NB4 (cell line): Measurements from ENCODE around the gene ENOX1.

Experiments
- MYC ChIP-seq: IDR thresholded peaks from 2 replicates; pipeline ENCODE4 v1.6.1; 2011; ENCODE audit warnings: low read depth, low read length
- POLR2A ChIP-seq: IDR thresholded peaks from 2 replicates; pipeline ENCODE4 v1.6.1; 2011; ENCODE audit warnings: mild to moderate bottlenecking; ENCODE audit not compliant: insufficient read length; ENCODE audit errors: extremely low read depth
- TF ChIP-seq, protein P1 (sequence below): IDR thresholded peaks from one replicate; pipeline ENCODE4 v1.5.1; 2012; ENCODE audit warnings: low read depth, low read length
- TF ChIP-seq, protein P2 (sequence below): IDR thresholded peaks from 2 replicates; pipeline ENCODE4 v1.6.1; 2011; ENCODE audit warnings: low read depth, low read length

DNA sequence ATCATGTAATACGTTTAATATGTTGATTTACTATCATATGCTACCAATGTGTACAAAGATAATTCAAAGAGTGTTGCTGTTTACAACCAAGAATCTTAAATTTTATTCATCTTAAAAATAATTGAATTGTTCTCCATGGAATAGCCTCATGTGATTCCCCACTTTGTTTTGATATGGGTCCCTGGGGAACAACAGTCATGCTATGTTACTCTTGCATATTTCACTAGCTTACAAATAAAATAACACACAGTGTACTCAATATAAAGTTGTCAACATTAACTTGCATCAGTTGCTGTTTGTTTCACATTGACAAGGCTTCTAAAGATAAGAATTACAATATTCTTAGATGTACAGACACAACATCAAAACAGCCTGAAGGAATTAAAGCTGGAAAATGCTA is 2.3 kb downstream of the ENOX1 start:
- TF ChIP-seq, protein P1, sequence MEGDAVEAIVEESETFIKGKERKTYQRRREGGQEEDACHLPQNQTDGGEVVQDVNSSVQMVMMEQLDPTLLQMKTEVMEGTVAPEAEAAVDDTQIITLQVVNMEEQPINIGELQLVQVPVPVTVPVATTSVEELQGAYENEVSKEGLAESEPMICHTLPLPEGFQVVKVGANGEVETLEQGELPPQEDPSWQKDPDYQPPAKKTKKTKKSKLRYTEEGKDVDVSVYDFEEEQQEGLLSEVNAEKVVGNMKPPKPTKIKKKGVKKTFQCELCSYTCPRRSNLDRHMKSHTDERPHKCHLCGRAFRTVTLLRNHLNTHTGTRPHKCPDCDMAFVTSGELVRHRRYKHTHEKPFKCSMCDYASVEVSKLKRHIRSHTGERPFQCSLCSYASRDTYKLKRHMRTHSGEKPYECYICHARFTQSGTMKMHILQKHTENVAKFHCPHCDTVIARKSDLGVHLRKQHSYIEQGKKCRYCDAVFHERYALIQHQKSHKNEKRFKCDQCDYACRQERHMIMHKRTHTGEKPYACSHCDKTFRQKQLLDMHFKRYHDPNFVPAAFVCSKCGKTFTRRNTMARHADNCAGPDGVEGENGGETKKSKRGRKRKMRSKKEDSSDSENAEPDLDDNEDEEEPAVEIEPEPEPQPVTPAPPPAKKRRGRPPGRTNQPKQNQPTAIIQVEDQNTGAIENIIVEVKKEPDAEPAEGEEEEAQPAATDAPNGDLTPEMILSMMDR, result no peak
- no peak for TF ChIP-seq POLR2A
- TF ChIP-seq, protein P2, sequence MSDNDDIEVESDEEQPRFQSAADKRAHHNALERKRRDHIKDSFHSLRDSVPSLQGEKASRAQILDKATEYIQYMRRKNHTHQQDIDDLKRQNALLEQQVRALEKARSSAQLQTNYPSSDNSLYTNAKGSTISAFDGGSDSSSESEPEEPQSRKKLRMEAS, result no peak
- no peak for TF ChIP-seq MYC
